ENCODE results near the gene KCNE2.

The KCNE2 gene

GRCh38 chr21:34340061-34340460, 23.7 kb upstream of the KCNE2 start:
- TF ChIP-seq CTCF (conservative IDR thresholded peaks at IDR 0.05; ENCODE audit: control insufficient read depth, insufficient read depth, low read depth, low read length), result no peak
- no peak overlapping the region for H3K4me3 ChIP-seq (ENCODE audit: control insufficient read depth, low read depth, low read length)
- no peak for DNase-seq (ENCODE audit: low read depth)

GRCh38 chr21:34342476-34342875, 21.3 kb upstream of the KCNE2 start:
- no peak overlapping the region for H3K4me3 ChIP-seq (ENCODE audit: control insufficient read depth, low read depth, low read length)
- TF ChIP-seq CTCF (conservative IDR thresholded peaks at IDR 0.05; ENCODE audit: control insufficient read depth, insufficient read depth, low read depth, low read length), result no peak
- DNase-seq (ENCODE audit: low read depth), result no peak

- TF ChIP-seq CTCF (conservative IDR thresholded peaks at IDR 0.05; ENCODE audit: control insufficient read depth, insufficient read depth, low read depth, low read length), result no peak
- H3K4me3 ChIP-seq (ENCODE audit: control insufficient read depth, low read depth, low read length), result no peak overlapping the region
- DNase-seq (ENCODE audit: low read depth), result no peak
Observed at GRCh38 chr21:34343347-34343746, 20.5 kb upstream of the KCNE2 start.

- DNase-seq (ENCODE audit: low read depth), result no peak
- no peak for TF ChIP-seq CTCF (conservative IDR thresholded peaks at IDR 0.05; ENCODE audit: control insufficient read depth, insufficient read depth, low read depth, low read length)
- H3K4me3 ChIP-seq (ENCODE audit: control insufficient read depth, low read depth, low read length), result no peak overlapping the region
Observed at GRCh38 chr21:34343838-34344381, 19.9 kb upstream of the KCNE2 start.

- TF ChIP-seq CTCF (conservative IDR thresholded peaks at IDR 0.05; ENCODE audit: control insufficient read depth, insufficient read depth, low read depth, low read length), result no peak
- H3K4me3 ChIP-seq (ENCODE audit: control insufficient read depth, low read depth, low read length), result no peak overlapping the region
- no peak for DNase-seq (ENCODE audit: low read depth)
Observed at GRCh38 chr21:34344584-34344983, 19.2 kb upstream of the KCNE2 start.

GRCh38 chr21:34345091-34345871, 18.5 kb upstream of the KCNE2 start:
- no peak for TF ChIP-seq CTCF (conservative IDR thresholded peaks at IDR 0.05; ENCODE audit: control insufficient read depth, insufficient read depth, low read depth, low read length)
- no peak overlapping the region for H3K4me3 ChIP-seq (ENCODE audit: control insufficient read depth, low read depth, low read length)
- peak; percentile 66 for DNase-seq (ENCODE audit: low read depth)

Data from fibroblast of mammary gland (primary cell).